ENCODE data around the gene ZCCHC10.
A peak's percentile ranks its signal among the peaks of the same experiment; 100 is the strongest.
"Not testable (repeated sequence)": the region's sequence is repeated elsewhere in the genome, so short reads cannot be mapped to it uniquely, and the experiment has no call there.

ZCCHC10 gene

DNA sequence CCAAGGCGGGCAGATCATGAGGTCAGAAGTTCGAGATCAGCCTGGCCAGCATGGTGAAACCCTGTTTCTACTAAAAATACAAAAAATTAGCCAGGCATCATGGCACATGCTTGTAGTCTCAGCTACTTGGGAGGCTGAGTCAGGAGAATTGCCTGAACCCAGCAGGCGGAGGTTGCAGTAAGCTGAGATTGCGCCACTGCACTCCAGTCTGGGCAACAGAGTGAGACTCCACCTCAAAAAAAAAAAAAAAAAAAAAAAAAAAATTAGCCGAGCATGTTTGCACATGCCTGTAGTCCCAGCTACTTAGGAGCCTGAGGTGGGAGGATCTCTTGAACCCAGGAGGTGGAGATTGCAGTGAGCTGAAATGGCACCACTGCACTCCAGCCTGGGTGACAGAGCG is 10.3 kb upstream of the ZCCHC10 start:
- H3K27ac ChIP-seq (ENCODE audit: low read depth, low read length); H3K4me3 ChIP-seq (ENCODE audit: low read length); H3K56ac ChIP-seq (ENCODE audit: low read length); H3K36me3 ChIP-seq (ENCODE audit: control insufficient read depth, insufficient read depth, low read length); H2BK5ac ChIP-seq (ENCODE audit: low read length); H3K23ac ChIP-seq (ENCODE audit: low read length); H3K79me1 ChIP-seq (ENCODE audit: low read length); H3K18ac ChIP-seq (ENCODE audit: low read length); H4K8ac ChIP-seq (ENCODE audit: low read depth, low read length); H3K9ac ChIP-seq (ENCODE audit: low read length); H3K79me2 ChIP-seq (ENCODE audit: control insufficient read depth, insufficient read depth, low read length); H3K4me2 ChIP-seq (ENCODE audit: low read length); H2AK5ac ChIP-seq (ENCODE audit: low read length); H3K4me1 ChIP-seq (ENCODE audit: control insufficient read depth, low read depth, low read length); DNase-seq; H3K27me3 ChIP-seq (ENCODE audit: insufficient read depth, low read length, poor library complexity); H4K5ac ChIP-seq (ENCODE audit: low read length); H3K4ac ChIP-seq (ENCODE audit: low read depth, low read length); H2BK120ac ChIP-seq (ENCODE audit: low read depth, low read length); H2BK15ac ChIP-seq (replicated peaks; ENCODE audit: low read depth): not testable (repeated sequence)
- no CpG with 5 or more reads among the region's 6 CpGs for WGBS (ENCODE audit: extremely low coverage, insufficient coverage, low lambda C conversion rate)

GRCh38 chr5:133035224-133035623 is 8.9 kb upstream of the ZCCHC10 start:
- Histone ChIP-seq H4K5ac (ENCODE audit: low read length) (no peak overlapping the region), H2BK15ac (replicated peaks; ENCODE audit: low read depth) (no peak overlapping the region), H3K4me3 (ENCODE audit: low read length) (no peak overlapping the region), H3K4me2 (ENCODE audit: low read length) (no peak overlapping the region), H4K8ac (ENCODE audit: low read depth, low read length) (no peak overlapping the region), H3K79me1 (ENCODE audit: low read length) (no peaks in the 10 kb centered on the region), H3K56ac (ENCODE audit: low read length) (no peak overlapping the region), H3K27me3 (ENCODE audit: insufficient read depth, low read length, poor library complexity) (no peaks in the 10 kb centered on the region), H3K18ac (ENCODE audit: low read length) (no peak overlapping the region), H3K23ac (ENCODE audit: low read length) (no peak overlapping the region), H2AK5ac (ENCODE audit: low read length) (no peak overlapping the region), H2BK120ac (ENCODE audit: low read depth, low read length) (no peak overlapping the region), H3K36me3 (ENCODE audit: control insufficient read depth, insufficient read depth, low read length) (no peaks in the 10 kb centered on the region), H3K4me1 (ENCODE audit: control insufficient read depth, low read depth, low read length) (peaks cover 10% of the 10 kb centered on the region), H2BK5ac (ENCODE audit: low read length) (no peak overlapping the region), H3K9ac (ENCODE audit: low read length) (no peak overlapping the region), H3K4ac (ENCODE audit: low read depth, low read length) (no peak overlapping the region), H3K27ac (ENCODE audit: low read depth, low read length) (no peak overlapping the region), H3K79me2 (ENCODE audit: control insufficient read depth, insufficient read depth, low read length) (no peaks in the 10 kb centered on the region)
- no CpG with 5 or more reads among the region's 2 CpGs for WGBS (ENCODE audit: extremely low coverage, insufficient coverage, low lambda C conversion rate)
- no peak for DNase-seq

GRCh38 chr5:133034064-133034463 is 7.7 kb upstream of the ZCCHC10 start:
- 100% methylated on average over 3 of the region's 11 CpGs for WGBS (ENCODE audit: extremely low coverage, insufficient coverage, low lambda C conversion rate)
- DNase-seq, result no peak
- Histone ChIP-seq H3K56ac (ENCODE audit: low read length) (no peak overlapping the region), H2BK5ac (ENCODE audit: low read length) (no peak overlapping the region), H3K79me2 (ENCODE audit: control insufficient read depth, insufficient read depth, low read length) (no peaks in the 10 kb centered on the region), H3K4me1 (ENCODE audit: control insufficient read depth, low read depth, low read length) (peaks cover 10% of the 10 kb centered on the region), H2BK120ac (ENCODE audit: low read depth, low read length) (no peak overlapping the region), H2BK15ac (replicated peaks; ENCODE audit: low read depth) (no peak overlapping the region), H3K4ac (ENCODE audit: low read depth, low read length) (no peak overlapping the region), H3K4me3 (ENCODE audit: low read length) (no peak overlapping the region), H3K36me3 (ENCODE audit: control insufficient read depth, insufficient read depth, low read length) (no peaks in the 10 kb centered on the region), H3K4me2 (ENCODE audit: low read length) (no peak overlapping the region), H3K9ac (ENCODE audit: low read length) (no peak overlapping the region), H4K8ac (ENCODE audit: low read depth, low read length) (no peak overlapping the region), H3K79me1 (ENCODE audit: low read length) (no peaks in the 10 kb centered on the region), H3K27me3 (ENCODE audit: insufficient read depth, low read length, poor library complexity) (no peaks in the 10 kb centered on the region), H3K18ac (ENCODE audit: low read length) (no peak overlapping the region), H2AK5ac (ENCODE audit: low read length) (no peak overlapping the region), H3K27ac (ENCODE audit: low read depth, low read length) (no peak overlapping the region), H4K5ac (ENCODE audit: low read length) (no peak overlapping the region), H3K23ac (ENCODE audit: low read length) (no peak overlapping the region)

DNA sequence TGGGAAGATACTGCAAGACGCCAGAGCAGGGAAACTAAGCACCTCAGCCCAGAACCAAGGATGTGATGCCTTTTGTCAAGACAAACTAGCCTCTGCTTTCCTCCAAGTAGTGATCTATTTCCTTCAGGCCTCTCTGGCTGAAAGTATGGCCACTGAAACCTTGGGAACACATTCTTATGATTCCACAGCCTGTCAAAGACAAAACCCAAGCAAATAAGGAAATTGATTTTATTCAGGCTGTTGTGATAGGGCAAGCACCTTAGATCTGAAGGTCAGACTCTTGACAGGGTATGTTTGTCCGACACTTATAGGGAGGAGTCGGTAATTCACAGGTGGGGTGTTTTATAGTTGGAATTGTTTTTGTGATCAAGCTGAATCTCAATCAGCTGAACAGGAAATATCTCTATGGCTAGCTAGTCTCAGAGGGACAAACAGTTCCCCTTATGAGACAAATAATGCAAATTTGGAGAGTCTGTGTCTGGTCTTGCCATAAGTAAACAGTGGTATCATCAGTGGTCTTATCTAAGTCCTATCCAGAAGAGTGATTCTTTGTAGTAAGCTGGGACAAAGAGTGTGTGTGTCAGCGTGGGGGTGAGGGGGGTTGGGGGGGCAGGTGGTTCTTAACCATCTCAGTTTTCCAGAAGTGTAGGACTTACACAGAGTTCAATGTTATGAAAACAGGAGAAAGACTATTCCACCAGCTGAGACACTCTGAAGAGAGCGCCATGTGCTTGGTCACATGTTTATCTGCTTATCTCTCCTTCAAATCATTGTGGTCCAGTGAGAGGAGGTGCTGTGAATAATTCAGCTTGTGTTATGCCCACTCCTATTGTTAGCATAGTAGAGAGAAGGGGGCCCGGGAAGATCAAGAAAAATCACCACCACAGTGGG is 6.7 kb upstream of the ZCCHC10 start:
- Histone ChIP-seq H2BK15ac (replicated peaks; ENCODE audit: low read depth) (peak overlapping the region; percentile 94), H3K27ac (ENCODE audit: low read depth, low read length) (no peak overlapping the region), H3K4me2 (ENCODE audit: low read length) (no peak overlapping the region), H4K5ac (ENCODE audit: low read length) (no peak overlapping the region), H3K4ac (ENCODE audit: low read depth, low read length) (no peak overlapping the region), H3K36me3 (ENCODE audit: control insufficient read depth, insufficient read depth, low read length) (no peaks in the 10 kb centered on the region), H4K8ac (ENCODE audit: low read depth, low read length) (no peak overlapping the region), H2BK5ac (ENCODE audit: low read length) (no peak overlapping the region), H3K18ac (ENCODE audit: low read length) (peak overlapping the region; percentile 84), H3K4me3 (ENCODE audit: low read length) (no peak overlapping the region), H3K56ac (ENCODE audit: low read length) (no peak overlapping the region), H3K9ac (ENCODE audit: low read length) (no peak overlapping the region), H3K79me2 (ENCODE audit: control insufficient read depth, insufficient read depth, low read length) (no peaks in the 10 kb centered on the region), H2BK120ac (ENCODE audit: low read depth, low read length) (peak overlapping the region; percentile 28), H3K79me1 (ENCODE audit: low read length) (no peaks in the 10 kb centered on the region), H3K27me3 (ENCODE audit: insufficient read depth, low read length, poor library complexity) (no peaks in the 10 kb centered on the region), H3K4me1 (ENCODE audit: control insufficient read depth, low read depth, low read length) (peaks cover 10% of the 10 kb centered on the region), H2AK5ac (ENCODE audit: low read length) (no peak overlapping the region), H3K23ac (ENCODE audit: low read length) (no peak overlapping the region)
- WGBS (ENCODE audit: extremely low coverage, insufficient coverage, low lambda C conversion rate), result no CpG with 5 or more reads among the region's 6 CpGs
- DNase-seq, result peak; percentile 46

- Histone ChIP-seq H3K79me1 (ENCODE audit: low read length) (peaks cover 2% of the 10 kb centered on the region), H3K56ac (ENCODE audit: low read length) (no peak overlapping the region), H3K9ac (ENCODE audit: low read length) (no peak overlapping the region), H3K79me2 (ENCODE audit: control insufficient read depth, insufficient read depth, low read length) (peaks cover 2% of the 10 kb centered on the region), H2AK5ac (ENCODE audit: low read length) (no peak overlapping the region), H3K36me3 (ENCODE audit: control insufficient read depth, insufficient read depth, low read length) (no peaks in the 10 kb centered on the region), H3K18ac (ENCODE audit: low read length) (no peak overlapping the region), H2BK5ac (ENCODE audit: low read length) (no peak overlapping the region), H4K8ac (ENCODE audit: low read depth, low read length) (no peak overlapping the region), H3K27me3 (ENCODE audit: insufficient read depth, low read length, poor library complexity) (no peaks in the 10 kb centered on the region), H2BK120ac (ENCODE audit: low read depth, low read length) (no peak overlapping the region), H3K4ac (ENCODE audit: low read depth, low read length) (no peak overlapping the region), H3K4me1 (ENCODE audit: control insufficient read depth, low read depth, low read length) (peaks cover 10% of the 10 kb centered on the region), H4K5ac (ENCODE audit: low read length) (no peak overlapping the region), H2BK15ac (replicated peaks; ENCODE audit: low read depth) (no peak overlapping the region), H3K23ac (ENCODE audit: low read length) (no peak overlapping the region), H3K27ac (ENCODE audit: low read depth, low read length) (no peak overlapping the region), H3K4me3 (ENCODE audit: low read length) (no peak overlapping the region), H3K4me2 (ENCODE audit: low read length) (no peak overlapping the region)
- no peak for DNase-seq
- no CpG with 5 or more reads among the region's 2 CpGs for WGBS (ENCODE audit: extremely low coverage, insufficient coverage, low lambda C conversion rate)
Measured at GRCh38 chr5:133030343-133031005, 4.1 kb upstream of the ZCCHC10 start.

Data from mesendoderm (in vitro differentiated cells).